NOMO-1 treated with dmso at 0.1 percent for 144 hours (cell line): ENCODE results near the gene IL1RAPL2.
"Not testable (repeated sequence)": the region's sequence is repeated elsewhere in the genome, so short reads cannot be mapped to it uniquely, and the experiment has no call there.

Experiments
- DNase-seq: peaks from one replicate; lab custom pipeline; 2025; ENCODE audit not compliant: unreplicated experiment; lab: John Stamatoyannopoulos, UW

The IL1RAPL2 gene

DNA sequence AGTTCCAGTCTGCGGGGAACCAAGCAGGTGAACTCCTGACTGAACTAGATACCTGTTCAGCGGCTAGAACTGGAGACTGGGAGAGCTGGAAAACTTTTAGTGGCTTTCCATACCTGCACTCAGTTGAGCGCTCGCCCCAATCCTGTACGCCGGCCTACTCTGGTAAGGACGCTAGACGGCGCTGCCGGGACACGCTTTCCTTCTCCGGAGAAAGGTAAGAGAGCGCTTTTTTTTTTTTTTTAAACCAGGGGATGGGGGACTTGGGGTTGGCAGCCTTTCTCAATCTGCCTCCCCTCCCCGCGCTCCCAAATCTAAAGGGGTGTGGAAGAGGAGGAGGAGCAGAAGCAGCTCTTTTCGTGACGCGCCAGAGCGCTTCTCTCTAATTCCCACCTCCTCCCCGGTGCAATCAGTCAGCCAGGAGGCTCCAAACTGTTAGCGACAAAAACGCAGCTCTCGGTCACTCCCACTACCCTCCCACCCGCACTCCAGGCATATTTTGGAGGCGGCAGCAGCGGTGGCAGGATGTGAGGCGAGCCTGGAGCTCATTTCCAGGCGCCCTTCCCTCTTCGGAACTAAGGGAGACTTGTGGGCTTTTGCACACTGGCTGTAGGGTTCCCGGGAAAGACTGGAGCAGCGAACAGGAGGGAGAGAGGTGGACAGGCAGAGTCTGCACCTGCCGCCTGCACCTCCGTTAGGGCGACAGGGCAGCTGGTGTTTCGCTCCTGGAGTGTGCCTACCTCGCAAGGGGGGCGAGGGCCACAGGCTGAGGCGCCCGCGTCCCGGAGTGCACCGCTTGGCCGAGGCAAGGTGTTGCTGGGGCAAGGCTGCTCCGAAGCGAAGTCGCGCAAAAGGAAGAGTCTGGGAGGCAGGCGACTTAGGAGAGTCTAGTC, at the start of gene IL1RAPL2:
TSS of gene IL1RAPL2 (plus strand) at position 409 of the 890 bp plus-strand sequence.
- DNase-seq: peak; percentile 34

GRCh38 chrX:104522386-104522785, 43.6 kb upstream of the IL1RAPL2 start:
- no peak for DNase-seq

DNA sequence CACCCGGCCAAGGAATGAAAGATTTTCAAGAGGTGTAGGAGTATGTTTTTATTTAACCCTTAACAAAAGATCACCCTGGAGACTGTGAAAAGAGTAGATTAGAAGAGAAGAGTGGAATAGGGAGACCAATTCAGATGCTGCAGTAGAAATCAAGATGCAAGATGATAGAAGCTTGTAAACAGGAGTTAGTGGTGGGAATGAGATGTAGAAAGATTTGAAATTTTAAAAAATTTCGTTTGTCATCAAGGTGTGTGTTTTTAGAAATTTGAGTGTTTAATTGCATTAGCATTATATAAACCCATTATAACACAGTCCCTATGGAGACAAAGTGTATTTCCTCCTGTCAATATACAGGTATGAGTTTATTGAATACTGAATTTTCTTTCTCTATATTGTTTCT, 42.1 kb upstream of the IL1RAPL2 start:
- no peak for DNase-seq

DNA sequence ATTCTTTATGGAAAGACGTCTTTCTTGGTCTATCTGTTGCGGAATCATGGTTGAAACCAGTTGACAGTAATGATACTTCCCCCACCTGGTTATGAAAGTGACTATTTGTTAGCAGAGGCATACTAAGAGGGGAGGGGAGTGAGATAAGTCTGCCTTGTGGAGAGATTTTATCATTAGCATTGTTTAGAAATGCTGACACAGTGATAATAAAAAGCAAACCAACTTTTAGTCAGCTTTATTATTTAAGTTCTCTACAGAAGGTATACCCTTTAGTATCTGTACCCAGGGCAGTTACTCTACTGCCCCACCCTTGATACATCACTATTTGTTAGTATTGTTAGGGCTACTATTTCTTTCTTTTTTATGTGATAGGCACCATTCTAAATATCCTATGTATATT, 26.9 kb upstream of the IL1RAPL2 start:
- DNase-seq: no peak

DNA sequence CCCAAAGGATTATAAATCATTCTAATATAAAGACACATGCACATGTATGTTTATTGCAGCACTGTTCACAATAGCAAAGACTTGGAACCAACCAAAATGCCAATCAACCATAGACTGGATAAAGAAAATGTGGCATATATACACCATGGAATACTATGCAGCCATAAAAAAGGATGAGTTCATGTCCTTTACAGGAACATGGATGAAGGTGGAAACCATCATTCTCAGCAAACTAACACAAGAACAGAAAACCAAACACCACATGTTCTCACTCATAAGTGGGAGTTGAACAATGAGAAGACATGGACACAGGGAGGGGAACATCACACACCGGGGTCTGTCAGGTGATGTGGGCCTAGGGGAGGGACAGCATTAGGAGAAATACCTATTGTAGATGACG, 23.6 kb upstream of the IL1RAPL2 start:
- DNase-seq: not testable (repeated sequence)

GRCh38 chrX:104564335-104564734, 1.7 kb upstream of the IL1RAPL2 start:
- DNase-seq: no peak

GRCh38 chrX:104564921-104565703, 887 bp upstream of the IL1RAPL2 start:
- DNase-seq: no peak

GRCh38 chrX:104566681-104567501, 892 bp downstream of the IL1RAPL2 start:
- no peak for DNase-seq

GRCh38 chrX:104567506-104567905, 1.5 kb downstream of the IL1RAPL2 start:
- no peak for DNase-seq

- DNase-seq: no peak
Measured at GRCh38 chrX:104568304-104568915, 2.4 kb downstream of the IL1RAPL2 start.

DNA sequence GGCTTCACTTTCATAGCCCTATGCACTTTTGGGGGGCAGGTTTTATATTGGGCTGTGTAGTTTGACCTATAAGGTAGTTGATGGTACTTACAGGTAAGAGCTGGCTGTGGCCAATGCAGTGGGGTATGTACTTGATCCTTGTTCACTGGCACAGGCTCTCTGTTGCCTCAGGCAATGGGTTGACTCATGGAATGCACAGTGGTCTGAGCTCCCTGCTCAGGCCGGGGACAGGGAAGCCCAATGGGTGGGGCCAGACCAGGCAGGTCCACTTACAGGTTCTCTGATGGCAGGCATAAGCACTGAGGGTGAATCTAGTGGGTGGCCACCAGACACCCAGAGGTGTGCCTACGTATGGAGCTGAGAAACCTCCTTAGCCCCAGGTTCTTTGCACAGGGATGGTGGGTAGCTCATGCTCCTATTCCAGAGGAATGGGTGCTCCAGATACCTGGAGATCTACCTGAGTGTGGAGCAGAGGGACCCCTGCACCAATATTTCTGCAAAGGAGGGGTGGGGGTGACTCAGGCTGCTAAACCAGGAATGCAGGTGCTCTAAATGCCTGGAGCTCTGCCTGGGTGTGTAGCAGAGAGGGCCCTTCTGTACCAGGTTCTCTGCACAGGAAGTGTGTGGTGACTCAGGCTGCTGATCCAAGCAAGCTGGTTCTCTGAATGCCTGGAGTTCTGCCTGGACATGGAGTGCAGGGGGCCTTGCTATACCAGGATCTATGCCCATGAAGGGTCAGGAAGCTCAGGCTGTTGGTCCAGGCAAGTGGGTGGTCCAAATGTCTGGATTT, 52.3 kb downstream of the IL1RAPL2 start:
- DNase-seq: no peak

DNA sequence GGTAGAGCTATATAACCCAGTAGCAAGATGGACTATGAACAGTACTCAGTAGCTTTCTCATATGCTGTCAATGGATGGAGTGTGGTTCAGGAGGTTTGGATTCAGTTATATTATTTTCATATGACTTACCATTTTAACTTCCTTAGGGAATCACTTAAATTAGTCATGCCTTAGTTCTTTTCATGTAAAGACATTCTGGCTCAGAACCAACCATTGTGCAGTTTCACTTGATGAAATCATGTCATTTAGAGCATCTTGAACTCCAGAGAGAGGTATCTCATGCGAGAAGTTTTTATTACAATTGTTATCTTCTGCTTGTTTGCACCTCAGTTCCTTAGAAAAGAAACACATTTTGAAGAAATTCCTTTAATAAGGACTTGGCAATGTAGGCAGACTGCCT, 55.8 kb downstream of the IL1RAPL2 start:
- no peak for DNase-seq

DNA sequence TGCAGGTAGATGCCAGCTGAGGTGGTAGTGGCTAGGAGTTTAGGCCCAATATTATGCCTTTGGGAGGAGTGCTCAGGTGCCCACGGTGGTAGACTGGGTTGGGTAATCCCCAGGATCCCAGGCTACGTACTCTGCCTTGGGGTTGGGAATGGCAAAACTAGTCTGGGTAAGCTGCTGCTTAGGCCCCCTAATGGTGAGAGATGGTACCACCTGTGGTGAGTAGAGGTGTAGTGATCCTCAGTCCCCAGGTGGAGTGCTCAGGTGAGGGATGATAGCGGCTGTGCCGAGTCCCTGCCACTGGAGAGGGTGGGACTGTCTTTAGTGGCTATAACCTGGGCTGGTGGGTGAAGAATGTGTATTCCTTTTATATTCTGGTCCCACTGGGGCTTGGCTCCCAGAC, 75.2 kb downstream of the IL1RAPL2 start:
- DNase-seq: no peak

DNA sequence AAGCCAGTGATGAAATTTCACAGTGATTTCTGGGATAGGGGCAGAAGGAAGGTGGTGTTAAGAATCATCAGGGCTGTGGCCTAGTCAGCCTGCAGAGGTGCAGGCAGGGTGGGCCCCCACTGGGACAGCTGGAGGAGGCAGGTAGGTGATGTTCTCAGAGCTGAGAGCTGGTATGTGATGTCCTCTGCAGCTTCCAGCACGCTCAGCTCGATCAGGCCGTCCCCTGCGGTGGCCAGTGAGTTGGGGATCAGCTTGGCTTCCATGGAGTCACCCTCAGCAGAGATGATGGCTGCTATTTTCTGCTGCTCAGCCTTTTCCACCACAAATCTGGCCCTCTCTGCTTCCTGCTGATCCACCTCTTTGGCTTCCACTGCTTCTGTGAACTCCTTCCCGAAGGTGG, 81.1 kb downstream of the IL1RAPL2 start:
- DNase-seq: no peak

DNA sequence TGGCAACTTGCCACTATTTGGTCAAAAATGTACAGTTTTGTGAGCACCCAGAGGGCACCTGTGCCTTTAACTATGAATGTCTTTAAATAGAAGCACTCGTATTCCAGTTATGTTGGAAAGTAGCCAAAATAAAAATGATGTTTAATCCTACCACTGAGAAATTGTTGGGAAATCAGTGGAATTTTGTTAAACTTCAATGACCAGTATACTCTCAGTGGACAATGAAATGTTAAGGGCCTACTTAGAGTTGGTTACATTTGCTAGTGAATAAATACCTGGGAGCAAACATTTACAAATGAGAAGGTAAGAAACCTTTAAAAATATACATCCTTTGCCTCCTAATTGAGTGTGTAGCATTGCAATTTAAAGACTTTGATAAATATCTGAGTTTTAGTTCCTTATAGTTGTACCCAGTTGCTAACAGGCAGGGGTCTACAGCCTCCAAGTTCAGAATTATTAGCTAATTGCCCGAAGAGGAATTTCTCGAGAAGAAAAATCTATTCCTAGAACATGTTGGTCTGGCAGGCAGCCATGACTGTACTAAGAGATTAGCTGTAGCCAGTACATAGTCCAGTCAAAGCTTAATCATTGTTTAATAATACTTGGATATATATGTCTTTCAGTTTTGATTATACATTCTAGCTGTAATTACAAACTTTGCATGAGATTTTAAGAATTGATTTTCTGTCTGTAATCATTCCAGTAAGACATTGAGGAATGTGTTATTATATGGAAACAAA, 93.2 kb downstream of the IL1RAPL2 start:
- no peak for DNase-seq

DNA sequence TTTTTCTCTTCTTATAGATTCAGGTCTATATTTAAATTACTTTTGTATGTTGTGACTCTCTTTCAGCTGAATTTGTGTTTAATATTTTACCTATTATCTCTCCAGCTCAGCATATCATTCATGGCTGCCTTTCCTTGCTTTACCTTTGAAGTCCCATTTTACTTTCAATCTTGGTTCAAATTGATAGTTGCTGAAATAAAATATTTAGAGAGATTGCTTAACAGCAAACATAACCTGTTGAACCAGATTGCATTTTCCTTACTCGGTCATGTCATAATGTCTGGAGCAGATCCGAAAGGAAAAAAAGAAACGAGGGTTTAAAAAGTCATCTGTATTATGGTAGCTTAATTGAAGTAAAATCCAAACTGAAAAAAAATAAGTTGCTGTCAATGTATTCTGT, 94.1 kb downstream of the IL1RAPL2 start:
- no peak for DNase-seq

- DNase-seq: no peak
Measured at GRCh38 chrX:104662694-104663093, 96.7 kb downstream of the IL1RAPL2 start.

DNA sequence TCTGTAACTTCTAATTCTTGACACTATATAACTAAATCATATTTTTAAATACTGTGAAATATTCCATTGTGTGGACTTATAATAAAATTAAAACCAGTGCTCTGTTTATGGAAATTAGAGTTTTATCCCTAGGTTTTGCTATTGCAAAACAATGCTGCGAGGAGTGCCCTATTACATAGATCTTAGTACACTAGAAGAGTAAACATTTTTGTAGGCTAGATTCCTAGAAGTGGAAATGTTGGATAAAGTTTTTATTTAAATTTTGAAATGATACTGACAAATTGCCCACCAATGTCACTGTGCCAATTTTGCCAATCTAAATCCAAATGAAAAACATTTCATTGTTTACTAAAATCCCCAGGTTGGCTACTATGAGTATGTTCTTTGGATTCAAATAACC, 99.7 kb downstream of the IL1RAPL2 start:
- no peak for DNase-seq

GRCh38 chrX:104668550-104668949, 102.6 kb downstream of the IL1RAPL2 start:
- no peak for DNase-seq
